ENCODE results near the gene GAS7. TPM values are rescaled to one million over a fixed set of nuclear protein-coding genes. Genes with fewer than 3 reads are reported as not detected.

Gene GAS7
- total RNA-seq, 1 experiment from 2014 or later, result 6.0 TPM

DNA sequence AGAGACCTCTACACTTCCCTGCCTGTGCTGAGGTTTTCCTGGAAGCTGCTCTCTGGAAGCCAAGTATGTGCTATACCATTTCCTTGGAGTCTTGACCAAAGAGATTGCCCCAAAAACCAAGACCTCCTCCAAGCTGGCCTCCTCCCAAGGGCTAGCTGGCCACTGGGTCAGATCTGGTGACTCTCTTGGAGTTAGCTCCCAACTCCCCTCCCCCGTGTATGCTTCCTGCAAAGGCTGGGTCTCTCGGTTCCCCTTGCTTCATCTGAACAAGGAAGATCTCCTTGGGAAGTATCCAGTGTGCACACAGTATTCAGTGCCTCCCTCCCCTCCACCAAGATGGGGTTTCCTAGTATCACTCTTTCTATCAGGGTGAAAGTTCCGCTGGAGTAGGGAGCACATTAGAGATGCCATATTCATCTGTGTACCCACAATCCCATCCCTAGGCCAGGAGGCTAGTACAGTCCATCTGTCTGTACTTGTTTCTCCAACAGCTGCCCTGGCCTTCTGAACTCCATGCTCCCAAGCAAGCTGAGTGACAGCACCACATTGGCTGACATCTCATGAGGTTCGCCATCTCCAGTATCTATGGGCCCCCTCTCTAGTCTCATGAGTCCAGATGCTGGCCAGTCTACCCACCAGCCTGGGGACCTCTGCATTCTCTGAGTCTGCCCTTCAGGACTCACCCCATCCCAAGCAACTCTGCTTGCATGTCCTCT is 3.2 kb downstream of the GAS7 start:
- Histone ChIP-seq H2BK5ac (ENCODE audit: insufficient read length, low read length) (no peak overlapping the region), H3K56ac (ENCODE audit: insufficient read length, low read depth, low read length) (no peak overlapping the region), H3T11ph (ENCODE audit: low read length) (no peak overlapping the region), H3K23ac (ENCODE audit: insufficient read length, low read depth, low read length) (no peak overlapping the region), H3K9me3 (ENCODE audit: control insufficient read depth, low read depth, low read length) (no peaks in the 10 kb centered on the region), H3K23me2 (ENCODE audit: insufficient read length, low read depth, low read length, poor library complexity, severe bottlenecking) (peaks cover 7% of the 10 kb centered on the region), H4K91ac (ENCODE audit: insufficient read length, low read depth, low read length) (no peak overlapping the region), H2BK20ac (ENCODE audit: low read depth, low read length, poor library complexity, severe bottlenecking) (no peak overlapping the region), H3K4ac (ENCODE audit: low read depth, low read length) (no peak overlapping the region), H2BK12ac (ENCODE audit: insufficient read length, low read depth, low read length) (no peak overlapping the region), H3K4me1 (ENCODE audit: insufficient read depth, low read length) (no peaks in the 10 kb centered on the region), H4K8ac (replicated peaks; ENCODE audit: insufficient read length, low read depth, low read length) (no peak overlapping the region), H2AFZ (ENCODE audit: low read length) (no peak overlapping the region), H2BK120ac (ENCODE audit: low read depth, low read length, poor library complexity, severe bottlenecking) (no peak overlapping the region), H2BK15ac (ENCODE audit: low read depth, low read length) (no peak overlapping the region), H3K79me1 (ENCODE audit: insufficient read depth, low read depth, low read length, poor library complexity, severe bottlenecking) (no peaks in the 10 kb centered on the region), H3K79me2 (ENCODE audit: insufficient read depth, low read length) (no peaks in the 10 kb centered on the region), H3K9ac (ENCODE audit: extremely low read depth, insufficient read length, low read length) (no peak overlapping the region), H2AK5ac (ENCODE audit: insufficient read length, low read length) (no peak overlapping the region), H3K4me2 (ENCODE audit: insufficient read depth, insufficient read length, low read length) (no peak overlapping the region), H3K27me3 (ENCODE audit: insufficient read depth, low read length) (peaks cover 7% of the 10 kb centered on the region; the same call in 1 of the 2 replicates), H3K27ac (ENCODE audit: insufficient read length, low read depth, low read length) (no peak overlapping the region), H3K18ac (ENCODE audit: insufficient read length, low read depth, low read length) (no peak overlapping the region), H4K5ac (ENCODE audit: insufficient read length, low read depth, low read length) (no peak overlapping the region), H4K20me1 (ENCODE audit: control insufficient read depth, insufficient read depth, insufficient read length) (no peaks in the 10 kb centered on the region), H3K14ac (ENCODE audit: insufficient read depth, low read length) (no peak overlapping the region)
- peaks cover 15 to 23% (median 18%) of the 10 kb centered on the region in 3 experiments for H3K36me3 Mint-ChIP-seq (ENCODE audit: insufficient read depth in 1 of 3, low read depth in 3 of 3)
- no peak for TF ChIP-seq CTCF (conservative IDR thresholded peaks at IDR 0.05)
- peaks cover 4 to 6% of the 10 kb centered on the region in 2 experiments; a peak in 3 of 4 replicates for H3K4me1 Mint-ChIP-seq
- H3K27ac Mint-ChIP-seq, result no peak overlapping the region
- DNase-seq, result no peak
- no CpG with 5 or more reads among the region's 4 CpGs for WGBS (ENCODE audit: extremely low coverage, insufficient read length, low lambda C conversion rate)
- peaks cover 20 to 25% of the 10 kb centered on the region in 2 experiments for H3K9me3 Mint-ChIP-seq
- peaks cover 54% of the 10 kb centered on the region for H3K27me3 Mint-ChIP-seq (ENCODE audit: low read depth)
- H3K4me3 Mint-ChIP-seq, result no peak overlapping the region
